HG02885 (cell line): Measurements from ENCODE around the gene PRKCB.

Source experiments
- ATAC-seq: cut with Tn5 transposase; IDR thresholded peaks from one replicate; pipeline ENCODE4 v1.9.1; 2021; ENCODE audit warnings: mild to moderate bottlenecking; ENCODE audit not compliant: unreplicated experiment, poor library complexity

Gene PRKCB

GRCh38 chr16:23862556-23862955 is 26.8 kb downstream of the PRKCB start:
- no peak for ATAC-seq

- ATAC-seq, result peak; percentile 69
Observed at GRCh38 chr16:23863511-23864422, 28.0 kb downstream of the PRKCB start.

- no peak for ATAC-seq
Observed at GRCh38 chr16:23865853-23866252, 30.1 kb downstream of the PRKCB start.

- ATAC-seq, result no peak
Observed at GRCh38 chr16:23866621-23867020, 30.8 kb downstream of the PRKCB start.

GRCh38 chr16:23867566-23867965 is 31.8 kb downstream of the PRKCB start:
- ATAC-seq, result no peak

DNA sequence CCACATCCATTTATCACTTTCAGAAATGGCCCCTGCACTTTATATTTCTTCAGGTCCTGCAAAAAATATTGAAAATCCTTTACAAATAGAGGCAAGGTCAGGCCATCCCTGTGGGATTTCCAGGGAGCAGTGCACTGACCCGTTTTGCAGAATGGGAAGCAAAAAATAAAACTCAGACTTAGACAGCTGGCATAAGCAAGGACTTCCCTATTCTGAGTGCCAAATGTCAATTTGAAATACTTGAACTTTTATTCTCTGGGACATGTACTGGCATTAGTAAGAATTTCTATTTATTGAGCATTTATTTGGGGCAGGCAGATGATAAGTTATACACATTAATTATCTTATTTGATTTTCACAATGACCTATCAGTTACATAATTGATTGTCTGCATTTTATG is 32.4 kb downstream of the PRKCB start:
- no peak for ATAC-seq

DNA sequence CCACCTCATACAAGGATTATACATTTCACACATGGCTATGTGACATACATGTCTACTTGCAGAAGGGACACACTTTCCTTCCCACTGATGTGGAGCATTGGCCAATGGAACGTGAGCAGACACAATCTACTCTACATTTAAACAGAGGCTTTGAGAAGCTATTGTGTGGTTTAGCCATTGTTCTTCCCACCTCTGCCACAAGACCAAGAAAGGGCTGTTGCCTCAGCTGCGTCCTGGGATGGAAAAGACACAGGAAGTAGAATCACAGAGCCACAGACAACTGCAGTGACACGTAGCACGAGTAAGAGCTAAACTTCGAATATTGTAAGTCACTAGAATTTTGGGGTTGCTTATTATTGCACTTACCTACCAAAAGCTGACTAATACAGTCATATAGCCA is 33.3 kb downstream of the PRKCB start:
- no peak for ATAC-seq

DNA sequence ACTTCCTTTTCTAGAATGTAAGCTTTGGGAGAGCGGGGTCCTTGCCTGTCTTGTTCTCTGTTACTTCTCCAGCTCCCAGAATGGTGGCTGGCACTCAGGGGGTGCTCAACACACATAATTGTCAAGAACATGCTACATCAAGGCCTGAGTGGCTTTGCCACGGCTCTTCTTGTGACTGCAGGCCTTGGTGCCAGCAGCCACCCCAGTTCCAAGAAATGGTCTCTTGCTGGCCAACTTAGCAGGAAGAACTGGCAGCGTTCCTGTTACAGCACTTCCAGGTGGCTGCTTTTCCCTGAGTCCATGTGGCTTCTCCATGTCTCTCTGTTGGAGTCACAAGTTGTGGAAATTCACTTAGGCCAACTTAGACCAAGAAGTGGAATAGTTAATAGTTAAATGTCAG is 36.1 kb downstream of the PRKCB start:
- ATAC-seq, result no peak

GRCh38 chr16:23874613-23875294 is 39.0 kb downstream of the PRKCB start:
- ATAC-seq, result no peak

GRCh38 chr16:23876256-23876896 is 40.6 kb downstream of the PRKCB start:
- ATAC-seq, result no peak

GRCh38 chr16:23877107-23878070 is 41.6 kb downstream of the PRKCB start:
- ATAC-seq, result no peak

DNA sequence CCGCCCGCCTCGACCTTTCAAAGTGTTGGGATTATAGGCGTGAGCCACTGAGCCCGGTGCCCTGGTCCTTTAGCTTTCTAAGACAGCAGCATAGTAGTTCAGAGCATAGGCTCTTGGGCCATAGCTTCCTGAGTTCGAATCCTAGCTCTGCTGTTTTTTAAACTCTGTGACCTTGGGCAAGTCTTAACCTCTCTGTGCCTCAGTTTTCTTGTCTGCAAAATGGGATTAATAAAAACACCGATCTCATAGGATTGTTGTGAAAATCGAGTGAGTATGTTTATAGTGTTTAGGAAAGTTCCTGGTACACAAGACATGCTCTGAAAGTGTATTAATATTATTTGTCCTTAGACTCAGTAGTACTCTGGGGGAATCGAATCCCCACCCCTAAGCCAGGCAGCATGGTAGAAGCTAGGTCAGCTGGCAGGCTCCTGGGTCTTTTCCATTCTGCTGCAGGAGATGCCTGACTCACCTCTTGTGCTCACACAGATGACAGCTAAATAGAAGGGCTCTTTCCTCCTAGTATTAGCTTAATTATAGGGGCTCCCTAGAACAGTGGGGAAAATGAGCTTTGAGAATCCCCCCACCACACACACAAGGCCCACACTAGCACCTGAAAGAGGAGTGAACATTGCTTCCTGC is 44.1 kb downstream of the PRKCB start:
- ATAC-seq, result no peak

DNA sequence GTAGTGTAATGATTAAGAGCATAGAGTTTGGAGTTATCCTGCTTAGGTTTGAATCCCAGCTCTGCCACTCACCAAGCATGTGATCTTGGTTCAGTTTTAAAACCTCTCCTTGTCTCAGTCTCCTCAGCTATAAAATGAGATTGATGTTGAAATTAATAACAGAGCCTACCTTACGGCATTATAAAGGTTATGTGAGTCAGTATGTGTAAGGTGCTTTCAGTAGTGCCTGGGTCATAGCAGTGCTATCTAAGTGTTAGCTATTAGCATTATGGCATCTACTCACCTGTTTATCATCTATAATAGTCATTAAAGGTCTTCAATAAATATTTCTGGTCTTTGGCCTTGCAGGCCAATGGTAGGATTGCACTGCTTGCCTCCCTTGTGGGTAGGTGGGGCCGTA is 53.4 kb downstream of the PRKCB start:
- ATAC-seq, result no peak

GRCh38 chr16:23893986-23894385 is 58.2 kb downstream of the PRKCB start:
- ATAC-seq, result no peak

GRCh38 chr16:23895052-23895451 is 59.3 kb downstream of the PRKCB start:
- no peak for ATAC-seq

GRCh38 chr16:23896832-23897821 is 61.3 kb downstream of the PRKCB start:
- no peak for ATAC-seq

DNA sequence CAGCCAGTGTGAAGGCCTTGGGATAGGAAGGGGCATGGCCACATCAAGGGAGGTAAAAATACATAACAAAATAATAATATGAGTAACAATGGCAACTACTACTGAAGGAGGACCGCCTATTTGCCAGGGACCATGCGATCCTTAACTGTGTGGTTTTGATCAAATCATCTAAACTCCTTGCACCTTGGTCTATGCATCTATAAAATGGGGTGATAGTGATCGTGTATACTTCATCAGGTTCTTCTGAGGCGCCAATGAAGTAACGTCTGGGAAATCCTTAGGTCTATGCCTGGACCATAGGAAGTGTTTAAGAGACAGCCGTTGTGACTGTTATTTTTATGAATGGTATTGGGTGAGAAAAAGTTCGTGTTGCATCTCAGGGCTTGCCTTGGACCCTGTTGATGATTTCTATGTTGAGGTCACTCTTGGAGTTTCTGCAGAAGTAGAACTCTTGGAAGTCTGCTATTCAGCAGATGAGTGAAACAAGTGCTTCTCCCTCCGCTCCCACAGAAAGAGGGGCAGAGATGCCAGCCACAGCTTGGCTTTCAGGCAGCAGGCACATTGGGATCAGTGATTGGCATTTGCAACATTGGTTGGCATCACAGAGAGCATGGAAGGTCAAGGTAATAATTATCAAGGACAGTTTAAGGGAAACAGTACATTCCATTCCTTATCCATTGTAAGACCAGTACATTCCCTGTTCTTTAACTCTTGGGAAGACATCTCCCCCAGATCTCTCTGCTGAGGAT is 63.1 kb downstream of the PRKCB start:
- ATAC-seq, result no peak

GRCh38 chr16:23899869-23900268 is 64.1 kb downstream of the PRKCB start:
- no peak for ATAC-seq
